Effector CD8-positive, alpha-beta T cell (primary cell): ENCODE results near the gene CHCHD3.
"Not testable (repeated sequence)": the region's sequence is repeated elsewhere in the genome, so short reads cannot be mapped to it uniquely, and the experiment has no call there.

Experiments
- DNase-seq: peaks from one replicate; lab custom pipeline; 2025; lab: John Stamatoyannopoulos, UW

CHCHD3 gene

GRCh38 chr7:133003052-133003910 is 78.6 kb downstream of the CHCHD3 start:
- no peak for DNase-seq

DNA sequence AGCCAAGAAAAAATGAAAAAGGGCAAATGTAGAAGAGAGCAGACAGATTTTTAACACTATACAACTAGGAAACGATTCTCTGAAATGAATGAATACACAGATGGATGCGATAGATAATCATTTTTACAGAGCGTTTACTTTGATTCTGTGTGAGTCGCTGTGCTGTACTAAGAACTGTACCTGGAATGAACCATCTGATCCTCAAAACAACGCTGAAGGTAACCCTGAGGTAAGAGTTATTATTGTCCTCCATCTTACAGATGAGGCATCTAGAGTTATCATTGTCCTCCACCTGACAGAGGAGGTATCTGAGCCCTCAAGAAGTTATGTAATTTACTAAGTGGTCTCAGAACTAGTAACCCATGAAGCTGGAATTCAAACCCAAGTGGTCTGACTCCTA is 80.2 kb downstream of the CHCHD3 start:
- no peak for DNase-seq

- DNase-seq: no peak
These were observed 82.0 kb downstream of the CHCHD3 start for GRCh38 chr7:132999845-133000244.

GRCh38 chr7:132998763-132999162 is 83.1 kb downstream of the CHCHD3 start:
- no peak for DNase-seq

DNA sequence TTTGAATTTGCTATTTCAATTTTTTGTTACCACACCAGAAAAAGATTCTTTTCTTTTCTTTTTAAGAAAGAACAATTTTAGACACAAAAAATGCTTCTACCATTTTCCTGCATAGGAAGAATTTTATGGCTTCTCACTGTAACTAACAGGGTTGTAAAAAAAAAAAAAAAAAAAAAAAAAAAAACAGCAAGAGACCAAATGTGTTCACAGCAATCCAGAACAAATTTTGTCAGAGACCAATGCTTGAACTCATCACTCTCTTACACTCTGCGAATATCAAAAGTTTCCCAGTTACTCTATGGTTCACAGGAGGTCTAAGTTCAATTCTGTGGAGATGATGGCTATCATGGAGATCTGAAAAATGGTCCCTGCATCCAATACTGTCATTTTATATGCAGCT is 84.4 kb downstream of the CHCHD3 start:
- DNase-seq: no peak

- DNase-seq: no peak
These were observed 85.2 kb downstream of the CHCHD3 start for GRCh38 chr7:132996581-132997242.

DNA sequence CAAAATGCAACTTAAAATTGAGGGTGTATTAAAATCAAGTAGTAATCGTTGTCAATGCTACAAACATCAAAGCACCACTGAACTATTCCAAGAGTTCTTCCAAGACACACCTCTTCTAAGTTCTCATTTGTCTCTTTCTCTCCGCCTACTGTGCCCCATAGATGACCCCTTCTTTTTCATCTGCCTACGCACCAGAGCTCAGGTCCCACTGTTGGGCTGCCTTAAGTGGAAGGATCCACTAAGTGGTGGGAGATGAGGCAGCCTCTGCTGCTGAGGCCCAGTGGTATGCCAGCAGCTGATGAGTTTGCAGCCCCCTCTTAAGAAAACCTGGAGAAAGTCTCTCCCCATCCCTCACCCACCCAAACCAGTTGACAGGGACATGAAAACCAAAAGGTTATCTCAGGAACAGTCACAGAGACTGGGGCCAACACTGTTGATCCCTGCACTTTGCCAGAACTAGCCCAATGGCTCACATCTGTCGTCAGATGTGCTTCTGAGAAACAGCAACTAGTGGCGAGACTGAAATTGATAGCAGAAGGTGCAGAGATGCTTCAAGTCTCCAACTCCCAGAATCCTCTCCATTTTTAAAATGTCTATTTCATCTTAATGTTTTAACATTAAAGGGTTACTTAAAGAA is 88.4 kb downstream of the CHCHD3 start:
- DNase-seq: no peak

DNA sequence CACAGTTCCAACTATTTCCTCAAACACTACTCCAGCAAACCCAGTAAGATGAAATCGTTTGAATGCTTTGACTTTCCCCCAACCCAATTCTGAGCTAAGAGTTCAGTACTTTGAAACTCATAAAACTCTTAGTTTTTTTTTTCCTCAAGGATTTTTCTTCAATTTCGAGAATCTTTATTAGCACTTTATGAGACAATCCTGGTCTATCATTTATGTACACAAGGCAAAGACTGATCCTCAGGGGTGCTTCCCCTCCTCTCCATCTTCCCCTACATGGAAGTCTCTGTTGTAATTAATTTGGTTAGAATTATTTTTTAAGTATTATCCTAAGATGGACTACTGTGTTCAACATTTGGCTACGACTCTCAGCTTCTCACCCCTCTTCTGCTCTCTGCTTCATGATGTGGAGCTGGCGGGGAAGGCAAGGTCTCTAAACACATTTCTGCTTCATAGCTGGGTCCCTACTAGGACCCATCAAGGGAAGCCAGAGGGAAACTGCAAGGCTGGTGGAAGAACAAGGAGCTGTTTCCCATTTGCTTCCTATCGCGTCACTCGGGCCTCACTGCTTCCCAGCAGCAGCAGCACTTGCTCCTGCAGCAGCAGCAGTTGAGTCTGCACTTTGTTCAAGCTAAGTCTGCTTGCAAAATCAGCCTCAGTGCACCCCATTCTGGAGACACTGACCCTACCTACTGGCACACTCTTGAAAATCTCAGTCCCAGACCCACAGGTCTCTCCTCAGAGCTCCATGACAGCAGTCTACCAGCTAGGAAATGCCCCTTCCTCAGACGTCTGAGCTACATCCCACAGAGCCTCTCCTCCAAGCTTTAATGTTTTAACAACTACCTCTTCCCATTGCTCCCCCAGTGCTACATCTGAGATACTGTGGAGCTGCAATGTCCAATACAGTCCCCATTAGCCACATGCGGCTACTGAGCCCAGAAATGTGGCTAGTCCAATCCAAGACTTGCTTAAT is 90.0 kb downstream of the CHCHD3 start:
- DNase-seq: no peak

GRCh38 chr7:132988117-132988516 is 93.8 kb downstream of the CHCHD3 start:
- DNase-seq: no peak

DNA sequence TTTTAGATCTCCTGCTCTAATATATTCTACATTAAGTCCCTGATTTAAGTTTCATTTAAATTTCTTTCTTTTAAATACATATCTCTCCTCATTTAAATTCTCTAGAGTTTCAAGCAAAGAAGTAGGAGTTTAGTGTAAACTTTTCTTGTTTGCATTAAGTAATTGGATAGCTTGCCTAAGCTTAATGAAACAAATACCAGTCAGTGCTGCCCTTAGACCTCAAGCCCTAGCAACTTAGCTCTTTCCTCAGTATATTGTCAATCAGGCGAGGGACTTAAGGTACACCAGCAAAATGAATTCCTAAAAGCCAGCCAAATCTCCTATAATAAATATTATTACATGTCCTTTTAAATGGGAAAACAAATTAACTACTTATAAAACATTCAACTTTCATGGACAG is 101.5 kb downstream of the CHCHD3 start:
- DNase-seq: no peak

DNA sequence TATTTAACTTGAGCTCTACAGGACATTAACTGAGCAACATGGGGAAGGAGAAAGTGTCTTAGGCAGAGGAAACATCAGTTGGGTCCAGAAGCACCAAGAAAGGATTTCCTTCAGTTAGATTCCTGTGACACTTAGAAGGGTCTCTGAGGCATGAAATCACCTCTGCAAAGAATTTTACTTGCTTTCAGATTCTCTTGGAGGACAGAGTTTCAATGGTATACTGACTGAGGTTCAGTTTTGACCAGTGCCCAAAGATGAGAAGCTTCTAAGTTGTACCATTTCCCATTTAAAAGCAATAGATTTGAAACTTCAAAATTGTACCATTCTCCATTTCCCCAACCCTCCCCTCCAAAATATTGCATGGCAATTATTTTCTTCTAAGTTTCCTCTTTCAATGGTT is 102.4 kb downstream of the CHCHD3 start:
- no peak for DNase-seq

DNA sequence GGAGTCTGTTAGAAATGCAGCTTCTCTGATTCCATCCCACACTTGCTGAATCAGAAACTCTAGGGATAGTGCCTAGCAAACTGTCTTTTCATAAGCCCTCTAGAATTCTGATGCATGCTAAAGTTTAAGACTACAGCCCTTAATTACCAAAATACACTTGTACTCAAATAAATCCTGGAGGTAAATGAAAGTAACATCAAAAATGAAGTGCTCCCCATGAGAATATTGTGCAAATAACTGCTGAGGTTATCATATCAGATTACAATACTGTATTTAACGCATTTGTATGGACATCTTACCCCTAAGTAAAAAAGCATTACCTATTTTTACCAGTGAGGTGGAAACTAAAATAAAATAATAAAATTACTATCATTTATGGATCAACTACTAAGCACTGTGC is 104.7 kb downstream of the CHCHD3 start:
- DNase-seq: no peak

DNA sequence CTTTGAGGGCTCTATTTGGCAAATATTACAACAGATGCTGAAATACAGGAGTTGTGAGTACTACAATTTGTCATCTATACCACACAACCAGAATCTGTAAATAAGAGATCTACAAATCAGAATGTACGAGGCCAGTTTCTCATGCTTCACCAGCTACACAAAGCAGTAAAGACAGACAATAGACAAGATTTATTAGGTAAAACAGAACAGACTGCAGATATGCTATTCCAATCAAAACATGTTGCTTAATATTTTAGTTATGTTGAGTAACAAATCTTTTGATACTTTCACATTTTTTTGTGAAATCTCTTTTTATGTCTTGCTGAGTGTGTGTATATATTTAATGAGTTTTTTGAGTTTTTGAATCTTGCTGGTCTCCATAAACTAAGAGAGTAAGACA is 109.1 kb downstream of the CHCHD3 start:
- DNase-seq: no peak

DNA sequence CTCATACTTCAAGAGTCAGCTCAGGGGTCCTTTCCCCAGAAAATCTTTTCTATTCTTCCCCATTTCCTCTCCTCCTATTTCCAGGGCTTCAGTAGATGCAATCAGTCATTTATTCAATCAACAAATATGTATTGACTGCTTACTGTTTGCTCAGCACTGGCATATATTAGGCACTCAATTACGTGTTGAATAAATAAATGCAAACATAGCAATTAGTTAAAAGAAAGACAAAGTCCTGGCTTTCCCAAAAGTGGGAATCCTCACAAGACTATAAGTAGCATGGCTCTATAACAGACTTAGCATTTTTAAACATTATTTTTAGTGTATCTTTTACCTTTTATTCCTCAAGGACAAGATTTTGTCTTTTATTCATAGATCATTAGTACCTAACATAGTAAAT is 111.6 kb downstream of the CHCHD3 start:
- no peak for DNase-seq

DNA sequence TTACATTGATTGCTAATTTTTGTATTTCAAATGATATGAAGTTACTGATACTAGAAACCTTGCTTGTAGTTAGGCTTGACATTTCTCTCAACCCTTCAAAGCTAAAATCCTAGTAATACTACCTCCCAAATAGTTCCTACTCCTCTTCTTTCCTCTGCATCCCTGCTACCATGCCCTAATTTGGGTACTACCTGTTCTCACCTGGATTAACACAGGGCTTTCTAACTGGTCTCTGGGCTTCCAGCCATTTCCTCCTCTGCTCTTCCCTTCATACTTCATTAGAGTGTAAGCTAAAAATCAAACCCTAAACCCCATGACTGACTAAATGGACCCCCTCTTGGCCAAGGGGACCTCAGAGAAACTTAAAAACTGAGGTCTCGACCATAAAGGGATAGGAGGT is 112.4 kb downstream of the CHCHD3 start:
- no peak for DNase-seq

DNA sequence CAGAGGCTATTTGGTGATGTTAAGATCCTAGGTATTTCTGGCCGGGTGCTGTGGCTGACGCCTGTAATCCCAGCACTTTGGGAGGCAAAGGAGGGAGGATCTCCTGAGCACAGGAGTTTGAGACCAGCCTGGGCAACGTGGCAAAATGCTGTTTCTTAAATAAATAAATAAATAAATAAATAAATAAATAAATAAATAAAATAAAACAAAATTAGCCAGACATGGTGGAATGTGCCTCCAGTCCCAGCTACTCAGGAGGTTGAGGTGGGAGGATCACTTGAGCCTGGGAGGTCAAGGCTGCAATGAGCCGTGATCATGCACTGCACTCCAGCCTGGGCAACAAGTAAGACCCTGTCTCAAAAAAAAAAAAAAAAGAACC is 114.4 kb downstream of the CHCHD3 start:
- DNase-seq: not testable (repeated sequence)

DNA sequence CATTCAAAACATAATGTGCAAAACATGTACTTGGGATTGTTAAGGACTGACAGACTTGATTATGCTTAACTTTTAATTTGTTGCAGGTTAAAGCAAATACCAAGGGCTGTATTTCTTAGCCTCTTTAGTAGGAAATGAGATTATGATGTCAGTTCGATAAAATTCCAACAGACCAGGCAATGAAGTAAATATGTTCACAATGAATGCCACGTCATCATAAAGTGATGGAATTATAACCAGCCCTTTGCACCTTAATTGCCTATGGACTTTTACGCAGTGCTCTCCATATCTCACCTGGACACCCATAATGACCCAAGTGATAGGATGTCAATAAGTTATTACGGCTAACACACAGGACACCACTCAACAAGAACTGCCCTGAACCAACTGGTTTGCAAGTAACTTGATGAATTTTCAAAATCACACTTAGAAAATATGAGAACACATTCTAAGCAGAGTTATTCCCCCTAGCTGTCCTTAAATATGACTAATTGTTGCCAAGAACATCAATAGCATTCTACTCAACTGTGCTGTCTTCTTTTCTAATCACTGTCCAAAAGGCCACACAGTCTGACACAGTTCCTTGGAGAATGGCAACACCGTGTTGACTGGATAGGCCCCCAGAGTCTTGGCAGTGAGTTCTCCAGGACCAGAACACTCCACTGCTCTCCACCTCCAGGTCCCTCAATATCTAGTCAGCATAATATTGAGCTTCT is 115.0 kb downstream of the CHCHD3 start:
- DNase-seq: no peak

DNA sequence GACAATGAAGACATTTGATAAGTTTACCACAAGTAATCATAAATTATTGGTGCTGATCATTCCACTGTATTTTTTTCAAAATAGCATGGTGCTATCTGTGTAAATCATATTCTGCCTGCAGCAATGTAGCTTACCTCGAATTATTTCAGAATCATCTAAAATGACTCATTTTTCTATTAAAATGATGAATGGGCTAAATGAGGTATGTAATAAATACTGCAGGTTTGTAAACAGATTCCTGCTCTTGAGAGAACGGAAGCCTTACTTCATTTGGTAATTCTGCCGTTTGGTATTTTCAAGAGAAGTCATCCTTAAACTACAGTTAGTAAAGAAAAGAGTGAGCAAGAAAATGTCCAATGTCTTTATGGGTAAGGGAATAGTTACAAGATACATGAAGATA is 115.9 kb downstream of the CHCHD3 start:
- DNase-seq: no peak

DNA sequence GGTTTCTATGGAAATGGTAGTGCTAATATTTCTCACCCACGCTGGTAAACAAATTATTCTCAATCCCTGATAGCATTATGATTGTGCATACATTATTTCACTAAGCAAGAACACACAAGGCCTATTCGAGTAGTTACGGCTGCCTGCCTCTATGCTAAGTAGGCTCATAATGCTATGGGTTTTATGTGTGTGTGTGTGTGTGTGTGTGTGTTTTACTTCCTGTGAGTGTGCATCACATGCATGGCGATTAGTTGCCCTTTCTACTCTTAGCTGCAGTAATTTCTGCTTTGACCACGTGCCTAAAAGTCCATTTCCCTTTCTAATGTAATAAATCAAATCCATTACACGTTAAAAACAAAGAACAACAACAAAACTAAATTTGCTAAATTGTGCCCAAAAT is 117.0 kb downstream of the CHCHD3 start:
- no peak for DNase-seq

GRCh38 chr7:132959891-132960290 is 122.0 kb downstream of the CHCHD3 start:
- DNase-seq: no peak

DNA sequence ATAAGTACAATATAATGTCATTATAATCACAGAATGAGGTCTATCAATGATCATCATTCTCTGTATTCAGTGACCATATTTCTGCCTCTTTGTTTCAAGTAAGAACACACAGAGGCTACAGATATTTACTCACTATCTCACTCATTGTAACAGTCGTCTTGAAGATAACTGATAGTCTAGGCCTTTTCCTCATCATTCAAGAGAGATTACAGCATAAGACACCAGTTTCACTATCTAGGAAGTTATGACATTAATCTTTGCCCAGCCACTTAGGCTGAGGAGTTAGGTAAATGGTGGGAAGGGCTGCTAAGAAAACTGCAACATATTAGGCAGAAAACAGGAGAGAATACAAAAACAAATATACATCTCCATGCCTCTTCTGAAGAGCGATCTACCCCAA is 125.3 kb downstream of the CHCHD3 start:
- DNase-seq: no peak
